Ishikawa (cell line): Measurements from ENCODE around the gene LRP1.

Experiments used
- CEBPB ChIP-seq: IDR thresholded peaks from 2 replicates; pipeline ENCODE4 v1.6.1; 2012
- CREB1 ChIP-seq: IDR thresholded peaks from 2 replicates; pipeline ENCODE4 v1.6.1; 2012; ENCODE audit warnings: low read depth
- EGR1 ChIP-seq: IDR thresholded peaks from 2 replicates; pipeline ENCODE4 v1.6.1; 2012
- EP300 ChIP-seq: IDR thresholded peaks from 2 replicates; pipeline ENCODE4 v1.6.1; 2012; ENCODE audit warnings: borderline replicate concordance
- FOXM1 ChIP-seq: IDR thresholded peaks from 2 replicates; pipeline ENCODE4 v1.6.1; 2012; ENCODE audit warnings: low read depth, borderline replicate concordance
- MAX ChIP-seq: IDR thresholded peaks from 2 replicates; pipeline ENCODE4 v1.6.1; 2012
- NFIC ChIP-seq: IDR thresholded peaks from 2 replicates; pipeline ENCODE4 v1.6.1; 2012
- RAD21 ChIP-seq: IDR thresholded peaks from 2 replicates; pipeline ENCODE4 v1.6.1; 2012; ENCODE audit warnings: low read depth
- REST ChIP-seq: IDR thresholded peaks from 2 replicates; pipeline ENCODE4 v1.6.1; 2012; ENCODE audit warnings: low read depth, mild to moderate bottlenecking
- TAF1 ChIP-seq: IDR thresholded peaks from 2 replicates; pipeline ENCODE4 v1.6.1; 2012; ENCODE audit warnings: low read depth, mild to moderate bottlenecking
- TCF12 ChIP-seq: IDR thresholded peaks from 2 replicates; pipeline ENCODE4 v1.6.1; 2012; ENCODE audit warnings: low read depth
- TEAD4 ChIP-seq: IDR thresholded peaks from 2 replicates; pipeline ENCODE4 v1.6.1; 2012
- YY1 ChIP-seq: IDR thresholded peaks from 2 replicates; pipeline ENCODE4 v1.6.1; 2012; ENCODE audit warnings: low read depth
- ZBTB7A ChIP-seq: IDR thresholded peaks from 2 replicates; pipeline ENCODE4 v1.6.1; 2012; ENCODE audit warnings: low read depth
- TF ChIP-seq, protein P1 (sequence below): IDR thresholded peaks from 2 replicates; pipeline ENCODE4 v1.6.1; 2012

LRP1 gene

GRCh38 chr12:57092876-57093414 is 35.3 kb upstream of the LRP1 start:
- TF ChIP-seq CEBPB = no peak
- TF ChIP-seq CREB1 = no peak
- TF ChIP-seq, protein P1, sequence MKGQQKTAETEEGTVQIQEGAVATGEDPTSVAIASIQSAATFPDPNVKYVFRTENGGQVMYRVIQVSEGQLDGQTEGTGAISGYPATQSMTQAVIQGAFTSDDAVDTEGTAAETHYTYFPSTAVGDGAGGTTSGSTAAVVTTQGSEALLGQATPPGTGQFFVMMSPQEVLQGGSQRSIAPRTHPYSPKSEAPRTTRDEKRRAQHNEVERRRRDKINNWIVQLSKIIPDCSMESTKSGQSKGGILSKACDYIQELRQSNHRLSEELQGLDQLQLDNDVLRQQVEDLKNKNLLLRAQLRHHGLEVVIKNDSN = no peak
- TF ChIP-seq REST = no peak
- no peak for TF ChIP-seq FOXM1
- TF ChIP-seq TCF12 = no peak
- TF ChIP-seq MAX = no peak

DNA sequence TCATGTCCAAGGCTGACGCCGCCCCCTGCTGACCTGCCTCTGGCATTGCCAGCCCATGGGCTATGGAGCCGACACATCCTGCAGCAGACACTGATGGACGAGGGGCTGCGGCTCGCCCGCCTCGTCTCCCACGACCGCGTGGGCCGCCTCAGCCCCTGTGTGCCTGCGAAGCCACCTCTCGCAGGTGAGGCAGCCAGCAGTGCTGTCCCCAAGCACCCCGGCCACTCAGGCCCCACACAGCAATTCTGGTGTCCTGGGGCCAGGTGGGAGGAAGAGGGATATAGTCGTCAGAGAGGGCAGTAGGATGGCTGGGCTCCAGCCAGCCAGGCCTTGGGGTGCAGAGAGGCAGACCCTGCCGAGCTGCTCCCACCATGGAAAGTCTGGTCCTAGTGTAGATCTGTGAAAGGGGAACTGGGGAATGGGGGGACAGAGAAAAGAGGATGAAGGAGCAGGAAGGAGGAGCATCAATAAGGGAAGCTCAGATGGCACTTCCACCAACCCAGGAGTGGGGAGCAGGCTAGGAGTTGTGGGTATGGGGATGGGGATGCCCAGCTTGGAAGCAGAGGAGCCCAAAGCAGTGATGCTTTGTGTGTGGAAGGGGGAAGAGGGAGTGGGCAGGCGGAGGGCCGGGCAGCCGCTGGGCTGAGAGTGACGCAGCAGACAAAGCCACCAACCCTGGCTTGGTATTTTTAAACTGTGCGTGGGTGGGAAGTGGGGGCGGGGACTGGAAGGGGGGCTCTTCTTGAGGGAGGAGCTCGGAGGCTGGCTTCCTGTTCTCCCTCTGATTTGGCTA is 34.7 kb upstream of the LRP1 start:
- TF ChIP-seq EP300 = no peak
- TF ChIP-seq EGR1 = peak; percentile 98
- TF ChIP-seq RAD21 = peak; percentile 87
- TF ChIP-seq ZBTB7A = peak; percentile 82
- no peak for TF ChIP-seq YY1

GRCh38 chr12:57094208-57095160 is 33.8 kb upstream of the LRP1 start:
- peak; percentile 47; the same call in 1 of the 2 replicates for TF ChIP-seq TEAD4
- TF ChIP-seq NFIC = no peak
- peak; percentile 47; the same call in 1 of the 2 replicates for TF ChIP-seq EGR1

DNA sequence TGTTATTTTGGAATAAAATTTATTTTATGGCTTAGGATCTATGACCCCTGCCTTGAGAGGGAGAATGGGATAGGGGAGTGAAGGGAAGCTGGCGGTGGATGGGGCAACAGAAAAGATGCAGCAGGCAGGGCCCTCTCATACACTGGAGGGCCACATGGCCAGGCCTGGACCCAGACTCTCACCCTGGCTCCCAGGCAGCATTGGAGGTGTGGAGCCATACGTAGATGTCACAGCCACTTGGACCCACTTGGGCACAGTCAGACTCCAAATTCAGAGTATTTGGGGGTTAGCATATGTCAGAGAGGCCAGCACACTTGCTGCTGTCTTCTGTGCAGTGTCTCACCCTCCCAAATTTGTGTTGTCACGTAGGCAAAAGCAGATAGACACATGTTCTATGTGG is 32.8 kb upstream of the LRP1 start:
- no peak for TF ChIP-seq MAX
- TF ChIP-seq TEAD4 = no peak
- TF ChIP-seq EGR1 = no peak
- TF ChIP-seq EP300 = no peak
- no peak for TF ChIP-seq FOXM1
- no peak for TF ChIP-seq CEBPB
- no peak for TF ChIP-seq RAD21
- TF ChIP-seq ZBTB7A = no peak
- TF ChIP-seq YY1 = no peak
- no peak for TF ChIP-seq NFIC
- TF ChIP-seq TCF12 = no peak
- no peak for TF ChIP-seq REST
- no peak for TF ChIP-seq CREB1
- TF ChIP-seq, protein P1 = no peak
- TF ChIP-seq TAF1 = no peak

DNA sequence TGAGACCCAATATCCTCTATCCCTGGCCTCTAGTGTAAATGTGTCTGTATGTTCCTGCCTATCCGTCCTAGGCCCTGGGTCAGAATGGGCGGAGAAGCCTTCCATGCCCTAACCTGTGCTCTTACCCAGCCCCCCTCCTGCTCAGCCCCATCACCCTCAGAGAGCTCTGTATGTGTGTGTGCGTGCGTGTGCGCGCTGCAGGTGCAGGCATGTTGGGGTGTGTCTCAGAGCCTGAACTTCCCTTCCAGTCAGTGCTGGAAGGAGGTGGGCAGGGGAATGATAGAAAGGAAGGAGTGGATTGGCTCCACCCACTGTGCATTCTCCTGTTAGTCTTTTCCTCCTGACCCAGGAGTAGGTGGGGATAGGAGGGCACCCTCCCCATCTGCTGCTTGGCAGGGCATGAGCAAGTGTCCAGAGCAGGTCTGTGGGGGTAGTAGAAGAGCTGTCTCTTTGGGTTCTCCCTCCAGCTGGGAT is 32.1 kb upstream of the LRP1 start:
- TF ChIP-seq CEBPB (no peak), RAD21 (no peak), NFIC (no peak), CREB1 (no peak), TEAD4 (no peak), TAF1 (no peak), ZBTB7A (no peak), TCF12 (no peak), MAX (no peak), EP300 (no peak), YY1 (no peak), EGR1 (no peak), FOXM1 (no peak)
- TF ChIP-seq, protein P1 = no peak
